ENCODE measurements around the gene SELENOI. TPM values are rescaled to one million over a fixed set of nuclear protein-coding genes. Genes with fewer than 3 reads are reported as not detected.

The SELENOI gene
- total and polyA plus RNA-seq, 2 experiments from 2014 or later, result 8.4 to 67.8 TPM

GRCh38 chr2:26394694-26395093, 48.8 kb downstream of the SELENOI start:
- H3K9me2 ChIP-seq (ENCODE audit: insufficient read depth), result no peaks in the 10 kb centered on the region
- H3K79me2 ChIP-seq (replicated peaks; ENCODE audit: insufficient read depth), result no peaks in the 10 kb centered on the region
- H3K27ac ChIP-seq (ENCODE audit: low read depth), result no peak overlapping the region
- H3K4me1 ChIP-seq (ENCODE audit: insufficient read depth), result no peaks in the 10 kb centered on the region
- no peak overlapping the region for H3K4me3 ChIP-seq
- ATAC-seq (no peak), DNase-seq (ENCODE audit: low spot score) (no peak)
- H3K4me2 ChIP-seq, result no peak overlapping the region
- H3K4me3 Mint-ChIP-seq, result no peak overlapping the region
- H4K20me1 ChIP-seq (replicated peaks; ENCODE audit: insufficient read depth), result no peaks in the 10 kb centered on the region; the same call in 1 of the 2 replicates
- H3K27ac Mint-ChIP-seq, result no peak overlapping the region
- peaks cover 5% of the 10 kb centered on the region; the same call in 2 of the 3 replicates for H3K36me3 Mint-ChIP-seq (ENCODE audit: low read depth)
- TF ChIP-seq POLR2AphosphoS5 (IDR thresholded peaks at IDR 0.05; ENCODE audit: low read depth) (no peak), NANOG (IDR thresholded peaks at IDR 0.05; ENCODE audit: borderline replicate concordance) (no peak), STAT1 (IDR thresholded peaks at IDR 0.05; ENCODE audit: unreplicated experiment) (no peak), ZNF114 (CRISPR knock-in tag; IDR thresholded peaks at IDR 0.05) (no peak), EZH2 (IDR thresholded peaks at IDR 0.05; ENCODE audit: low read depth, unreplicated experiment) (no peak), ZNF331 (CRISPR knock-in tag; IDR thresholded peaks at IDR 0.05; ENCODE audit: low read depth) (no peak), CREB1 (CRISPR knock-in tag; IDR thresholded peaks at IDR 0.05; ENCODE audit: low read depth) (no peak), ZNF462 (CRISPR knock-in tag; IDR thresholded peaks at IDR 0.05) (no peak), EZH2phosphoT487 (IDR thresholded peaks at IDR 0.05; ENCODE audit: unreplicated experiment) (no peak), CTCF (conservative IDR thresholded peaks at IDR 0.05; ENCODE audit: low read depth in 2 of 2) (no peak), ETS1 (IDR thresholded peaks at IDR 0.05) (no peak), JUNB (IDR thresholded peaks at IDR 0.05; ENCODE audit: unreplicated experiment) (no peak)
- TF ChIP-seq, protein P1, sequence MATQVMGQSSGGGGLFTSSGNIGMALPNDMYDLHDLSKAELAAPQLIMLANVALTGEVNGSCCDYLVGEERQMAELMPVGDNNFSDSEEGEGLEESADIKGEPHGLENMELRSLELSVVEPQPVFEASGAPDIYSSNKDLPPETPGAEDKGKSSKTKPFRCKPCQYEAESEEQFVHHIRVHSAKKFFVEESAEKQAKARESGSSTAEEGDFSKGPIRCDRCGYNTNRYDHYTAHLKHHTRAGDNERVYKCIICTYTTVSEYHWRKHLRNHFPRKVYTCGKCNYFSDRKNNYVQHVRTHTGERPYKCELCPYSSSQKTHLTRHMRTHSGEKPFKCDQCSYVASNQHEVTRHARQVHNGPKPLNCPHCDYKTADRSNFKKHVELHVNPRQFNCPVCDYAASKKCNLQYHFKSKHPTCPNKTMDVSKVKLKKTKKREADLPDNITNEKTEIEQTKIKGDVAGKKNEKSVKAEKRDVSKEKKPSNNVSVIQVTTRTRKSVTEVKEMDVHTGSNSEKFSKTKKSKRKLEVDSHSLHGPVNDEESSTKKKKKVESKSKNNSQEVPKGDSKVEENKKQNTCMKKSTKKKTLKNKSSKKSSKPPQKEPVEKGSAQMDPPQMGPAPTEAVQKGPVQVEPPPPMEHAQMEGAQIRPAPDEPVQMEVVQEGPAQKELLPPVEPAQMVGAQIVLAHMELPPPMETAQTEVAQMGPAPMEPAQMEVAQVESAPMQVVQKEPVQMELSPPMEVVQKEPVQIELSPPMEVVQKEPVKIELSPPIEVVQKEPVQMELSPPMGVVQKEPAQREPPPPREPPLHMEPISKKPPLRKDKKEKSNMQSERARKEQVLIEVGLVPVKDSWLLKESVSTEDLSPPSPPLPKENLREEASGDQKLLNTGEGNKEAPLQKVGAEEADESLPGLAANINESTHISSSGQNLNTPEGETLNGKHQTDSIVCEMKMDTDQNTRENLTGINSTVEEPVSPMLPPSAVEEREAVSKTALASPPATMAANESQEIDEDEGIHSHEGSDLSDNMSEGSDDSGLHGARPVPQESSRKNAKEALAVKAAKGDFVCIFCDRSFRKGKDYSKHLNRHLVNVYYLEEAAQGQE (IDR thresholded peaks at IDR 0.05; ENCODE audit: unreplicated experiment), result no peak
- H3F3A ChIP-seq (replicated peaks; ENCODE audit: low read depth), result no peaks in the 10 kb centered on the region
- H2AFZ ChIP-seq, result no peak overlapping the region
- no peaks in the 10 kb centered on the region; the same call in 2 of the 3 replicates for H3K4me1 Mint-ChIP-seq
- H3K9me3 Mint-ChIP-seq, result no peaks in the 10 kb centered on the region
- no peaks in the 10 kb centered on the region for H3K27me3 ChIP-seq (ENCODE audit: insufficient read depth)
- H3K36me3 ChIP-seq (ENCODE audit: insufficient read depth), result peaks cover 3% of the 10 kb centered on the region; the same call in 1 of the 2 replicates
- no peaks in the 10 kb centered on the region for H3K27me3 Mint-ChIP-seq (ENCODE audit: insufficient read depth, low read depth, poor library complexity)
